Motor neuron (in vitro differentiated cells): ENCODE measurements around the gene PHKA2. TPM values are rescaled to one million over a fixed set of nuclear protein-coding genes. Genes with fewer than 3 reads are reported as not detected.

Experiments
- ATAC-seq, 8 experiments: fragments of 200-7000 bp; cut with Tn5 transposase; replicated peaks in 6 of 8; 2 replicates each; pipeline ENCODE4 v1.8.0; 2021; ENCODE audit warnings: mild to moderate bottlenecking in 8 of 8, moderate library complexity in 8 of 8
- H3K27ac ChIP-seq, 2 donors: fragments of 250-450 bp; sonication (Bioruptor Pico); 2 replicates each; pipeline ENCODE4 v1.9.0; 2021; ENCODE audit warnings: antibody characterized with exemption in 2 of 2, mild to moderate bottlenecking in 2 of 2, moderate library complexity in 1 of 2
- H3K4me1 ChIP-seq, 2 donors: fragments of 250-450 bp; sonication (Bioruptor Pico); replicated peaks in 1 of 2; 2 replicates each; pipeline ENCODE4 v1.6.1; 2021; ENCODE audit warnings: antibody characterized with exemption in 2 of 2, mild to moderate bottlenecking in 2 of 2, moderate library complexity in 1 of 2
- H3K4me3 ChIP-seq, 5 donors: fragments of 250-450 bp; sonication (Bioruptor Pico); 2 replicates each; pipeline ENCODE4 v1.9.0; 2021; ENCODE audit warnings: antibody characterized with exemption in 5 of 5, mild to moderate bottlenecking in 5 of 5, moderate library complexity in 4 of 5
- WGBS, 10 experiments: fragments of 450-650 bp; shearing (Covaris generic); methylation state at CpG; one replicate each; pipeline ENCODE4 v1.0.0; 2022; 5-methylcytosine and 5-hydroxymethylcytosine counted together
- in situ Hi-C, 9 experiments: fragments of 400-800 bp; cut with MboI; loops; one replicate each; pipeline ENCODE4 v1.15.0; 2021; ENCODE audit warnings: low sequenced_read_pairs in 9 of 9, low pct_unique_long_range_greater_than_20kb in 2 of 9; ENCODE audit not compliant: unreplicated experiment in 9 of 9
- total RNA-seq, 8 experiments: library from RNA; unstranded; fragments of 300-600 nt; gene quantifications; 2 replicates each; pipeline versions ENCODE4 v1.2.3 to v1.2.4, GENCODE V29; 2022

The PHKA2 gene
- total RNA-seq, 8 experiments from 2014 or later, result 6.1 to 23.8 (median 10.2) TPM

- H3K4me3 ChIP-seq, result no peak overlapping the region
- no CpG with 5 or more reads among the region's 12 CpGs for WGBS, 10 experiments
- no peaks in the 10 kb centered on the region for H3K4me1 ChIP-seq
- ATAC-seq, result no peak
- H3K27ac ChIP-seq, result no peak overlapping the region
- in situ Hi-C loops, result loop anchor here in 2 of 9 experiments (25.0 kb wide), 2 partner anchors 494 to 519 kb away; no protein-coding TSS in a partner anchor
These were observed 77.6 kb downstream of the PHKA2 start for GRCh38 chrX:18906286-18906685.

- in situ Hi-C loops, result loop anchor here in 2 of 9 experiments (25.0 kb wide), 2 partner anchors 488 to 513 kb away; no protein-coding TSS in a partner anchor
- no peak overlapping the region for H3K4me3 ChIP-seq
- WGBS, 10 experiments, result 57 to 73% (median 62%) methylated on average over 3 to 8 of the region's 15 CpGs; no CpG with 5 or more reads in 7 of the 10 experiments
- H3K27ac ChIP-seq, result no peak overlapping the region
- H3K4me1 ChIP-seq, result no peaks in the 10 kb centered on the region
- no peak for ATAC-seq
These were observed 83.4 kb downstream of the PHKA2 start for GRCh38 chrX:18900401-18900976.

- no peaks in the 10 kb centered on the region for H3K4me1 ChIP-seq
- no peak overlapping the region for H3K4me3 ChIP-seq
- in situ Hi-C loops, result loop anchor here in 4 of 9 experiments (25.0 kb wide), 3 partner anchors 213 to 513 kb away; no protein-coding TSS in a partner anchor
- ATAC-seq, result peak in 3 of 8 experiments; percentile 26 to 52 (median 45)
- H3K27ac ChIP-seq, result no peak overlapping the region
- WGBS, 10 experiments, result 11 to 80% (median 58%) methylated on average over 1 to 9 of the region's 13 CpGs; no CpG with 5 or more reads in 6 of the 10 experiments
These were observed 84.0 kb downstream of the PHKA2 start for GRCh38 chrX:18899796-18900380.

- Histone ChIP-seq H3K4me3 (no peak overlapping the region), H3K4me1 (no peaks in the 10 kb centered on the region), H3K27ac (no peak overlapping the region)
- ATAC-seq, result peak in 1 of 8 experiments; percentile 13
- 0 to 100% (median 60%) methylated on average over 1 to 2 of the region's 6 CpGs; no CpG with 5 or more reads in 7 of the 10 experiments for WGBS, 10 experiments
- in situ Hi-C loops, result loop anchor here in 2 of 9 experiments (25.0 kb wide), 2 partner anchors 211 to 486 kb away; no protein-coding TSS in a partner anchor
These were observed 85.4 kb downstream of the PHKA2 start for GRCh38 chrX:18898492-18898891.

- WGBS, 10 experiments, result 50% methylated on average over 2 of the region's 11 CpGs; no CpG with 5 or more reads in 9 of the 10 experiments
- ATAC-seq, result no peak
- in situ Hi-C loops, result loop anchor here in 2 of 9 experiments (25.0 kb wide), 2 partner anchors 211 to 486 kb away; no protein-coding TSS in a partner anchor
- no peaks in the 10 kb centered on the region for H3K4me1 ChIP-seq
- H3K4me3 ChIP-seq, result no peak overlapping the region
- no peak overlapping the region for H3K27ac ChIP-seq
These were observed 85.8 kb downstream of the PHKA2 start for GRCh38 chrX:18898091-18898490.

GRCh38 chrX:18897611-18898010 is 86.3 kb downstream of the PHKA2 start:
- in situ Hi-C loops, result loop anchor here in 2 of 9 experiments (25.0 kb wide), 2 partner anchors 210 to 485 kb away; no protein-coding TSS in a partner anchor
- ATAC-seq, result no peak
- 33 to 92% (median 60%) methylated on average over 1 to 6 of the region's 15 CpGs; no CpG with 5 or more reads in 7 of the 10 experiments for WGBS, 10 experiments
- Histone ChIP-seq H3K4me3 (no peak overlapping the region), H3K4me1 (no peaks in the 10 kb centered on the region), H3K27ac (no peak overlapping the region)

- ATAC-seq, result no peak
- H3K4me3 ChIP-seq, result no peak overlapping the region
- in situ Hi-C loops, result loop anchor here in 2 of 9 experiments (25.0 kb wide), 2 partner anchors 210 to 485 kb away; no protein-coding TSS in a partner anchor
- H3K27ac ChIP-seq, result no peak overlapping the region
- 26 to 83% methylated on average over 1 to 3 of the region's 27 CpGs; no CpG with 5 or more reads in 8 of the 10 experiments for WGBS, 10 experiments
- no peaks in the 10 kb centered on the region for H3K4me1 ChIP-seq
These were observed 87.0 kb downstream of the PHKA2 start for GRCh38 chrX:18896680-18897544.

- peak in 3 of 8 experiments; percentile 49 to 73 (median 63) for ATAC-seq
- H3K4me1 ChIP-seq, result no peaks in the 10 kb centered on the region
- H3K27ac ChIP-seq, result no peak overlapping the region
- in situ Hi-C loops, result loop anchor here in 2 of 9 experiments (25.0 kb wide), 2 partner anchors 208 to 483 kb away; no protein-coding TSS in a partner anchor
- H3K4me3 ChIP-seq, result no peak overlapping the region
- WGBS, 10 experiments, result 14 to 80% (median 45%) methylated on average over 1 to 8 of the region's 18 CpGs; no CpG with 5 or more reads in 7 of the 10 experiments
These were observed 88.5 kb downstream of the PHKA2 start for GRCh38 chrX:18895189-18895951.

- in situ Hi-C loops, result loop anchor here in 2 of 9 experiments (25.0 kb wide), 2 partner anchors 207 to 482 kb away; no protein-coding TSS in a partner anchor
These were observed 89.8 kb downstream of the PHKA2 start for GRCh38 chrX:18894156-18894555.

GRCh38 chrX:18893536-18893935 is 90.4 kb downstream of the PHKA2 start:
- WGBS, 10 experiments, result 81 to 100% (median 100%) methylated on average over 1 to 8 of the region's 11 CpGs; no CpG with 5 or more reads in 7 of the 10 experiments
- Histone ChIP-seq H3K4me3 (no peak overlapping the region), H3K27ac (no peak overlapping the region), H3K4me1 (no peaks in the 10 kb centered on the region)
- ATAC-seq, result no peak
- in situ Hi-C loops, result loop anchor here in 2 of 9 experiments (25.0 kb wide), 2 partner anchors 206 to 481 kb away; no protein-coding TSS in a partner anchor

More at GRCh38 chrX:18894156-18894555, 89.8 kb downstream of the PHKA2 start:
- no peak for ATAC-seq
- 83 to 85% methylated on average over 4 to 6 of the region's 18 CpGs; no CpG with 5 or more reads in 8 of the 10 experiments for WGBS, 10 experiments
- Histone ChIP-seq H3K4me3 (no peak overlapping the region), H3K27ac (no peak overlapping the region), H3K4me1 (no peaks in the 10 kb centered on the region)

GRCh38 chrX:18892899-18893298 is 91.0 kb downstream of the PHKA2 start:
- no peak for ATAC-seq
- in situ Hi-C loops, result loop anchor here in 2 of 9 experiments (25.0 kb wide), 2 partner anchors 206 to 481 kb away; no protein-coding TSS in a partner anchor
- 45 to 100% (median 82%) methylated on average over 1 to 6 of the region's 6 CpGs; no CpG with 5 or more reads in 6 of the 10 experiments for WGBS, 10 experiments

More at GRCh38 chrX:18892899-18893298, 91.0 kb downstream of the PHKA2 start:
- no peaks in the 10 kb centered on the region for H3K4me1 ChIP-seq
- no peak overlapping the region for H3K4me3 ChIP-seq
- H3K27ac ChIP-seq, result no peak overlapping the region
